Endothelial cell of umbilical vein (primary cell): ENCODE measurements around the gene PDGFA. TPM values are rescaled to one million over a fixed set of nuclear protein-coding genes. Genes with fewer than 3 reads are reported as not detected.

Experiments
- BruUV-seq: library from RNA; stranded (reverse); fragments of 400-500 nt; replicated peaks from 2 replicates; lab custom pipeline; 2021; lab: Mats Ljungman, UMichigan
- CTCF ChIA-PET: fragments of 300-600, 350-600 bp; sonication (Branson Sonifier 250); formaldehyde crosslinking; loops from one replicate; lab custom pipeline; 2021; ENCODE audit warnings: antibody characterized with exemption, inconsistent platforms; lab: Charles Lee
- POLR2A ChIA-PET: fragments of 300-600, 350-600 bp; sonication (Branson Sonifier 250); formaldehyde crosslinking; loops from one replicate; lab custom pipeline; 2021; ENCODE audit warnings: antibody characterized with exemption, inconsistent platforms; lab: Charles Lee
- DNase-seq: peaks from one replicate; pipeline ENCODE4 v3.0.0-alpha.2; 2011; ENCODE audit warnings: low read depth, low spot score
- FAIRE-seq: peaks from 2 replicates; lab custom pipeline; 2011; peaks lifted over from hg19 to GRCh38; lab: Jason Lieb, UNC
- H2AFZ ChIP-seq: 2 replicates; pipeline ENCODE4 v1.6.0; 2012; ENCODE audit warnings: low read depth, low read length, control low read depth, inconsistent platforms
- H3K27ac ChIP-seq: 2 replicates; pipeline ENCODE4 v1.5.1; 2011; ENCODE audit warnings: low read depth, mild to moderate bottlenecking, control low read depth, low read length, moderate library complexity; ENCODE audit not compliant: insufficient read depth
- H3K27me3 ChIP-seq, 2 experiments: 2 replicates each; pipeline versions ENCODE4 v1.6.0 to v1.6.1; 2011; ENCODE audit warnings: low read length in 2 of 2, mixed read lengths in 1 of 2; ENCODE audit not compliant: control insufficient read depth in 2 of 2, insufficient read depth in 2 of 2
- H3K36me3 ChIP-seq, 2 experiments: 2 replicates in 1 of 2; 3 replicates in 1 of 2; pipeline ENCODE4 v1.5.1; 2011; ENCODE audit warnings: low read length in 2 of 2, mild to moderate bottlenecking in 1 of 2, moderate library complexity in 1 of 2; ENCODE audit not compliant: control insufficient read depth in 2 of 2, insufficient read depth in 2 of 2; ENCODE audit errors: extremely low read depth in 1 of 2
- H3K4me1 ChIP-seq: 3 replicates; pipeline ENCODE4 v1.5.1; 2011; ENCODE audit warnings: mild to moderate bottlenecking, low read length; ENCODE audit not compliant: control insufficient read depth, insufficient read depth; ENCODE audit errors: extremely low read depth
- H3K4me2 ChIP-seq: 2 replicates; pipeline ENCODE4 v1.6.1; 2011; ENCODE audit warnings: low read length, control low read depth, mixed read lengths; ENCODE audit not compliant: insufficient read depth
- H3K4me3 ChIP-seq, 3 experiments: fragments of 200-600 bp in 1 of 3; sonication (generic), shearing (Covaris generic) in 1 of 3; replicated peaks in 1 of 3; 2 replicates each; pipeline ENCODE4 v1.5.1; 2011 to 2016; ENCODE audit warnings: control low read depth in 3 of 3, low read length in 3 of 3, mild to moderate bottlenecking in 2 of 3, inconsistent platforms in 1 of 3, low read depth in 1 of 3, moderate library complexity in 1 of 3; ENCODE audit not compliant: insufficient read depth in 1 of 3
- H3K79me2 ChIP-seq: 2 replicates; pipeline ENCODE4 v1.6.0; 2012; ENCODE audit warnings: low read length, inconsistent platforms; ENCODE audit not compliant: control insufficient read depth, insufficient read depth
- H3K9ac ChIP-seq: replicated peaks from 2 replicates; pipeline ENCODE3; 2011; ENCODE audit warnings: low read length, control low read depth; ENCODE audit not compliant: insufficient read depth; ENCODE audit errors: extremely low read depth
- H3K9me1 ChIP-seq: replicated peaks from 3 replicates; pipeline ENCODE4 v1.6.0; 2011; ENCODE audit warnings: mild to moderate bottlenecking, low read length; ENCODE audit not compliant: control insufficient read depth, insufficient read depth; ENCODE audit errors: extremely low read depth
- H3K9me3 ChIP-seq: replicated peaks from 2 replicates; pipeline ENCODE4 v1.5.1; 2012; ENCODE audit warnings: low read length, inconsistent platforms; ENCODE audit not compliant: control insufficient read depth, insufficient read depth
- H4K20me1 ChIP-seq: replicated peaks from 2 replicates; pipeline ENCODE3; 2011; ENCODE audit warnings: mild to moderate bottlenecking, low read length; ENCODE audit not compliant: control insufficient read depth, insufficient read depth; ENCODE audit errors: extremely low read depth
- CTCF ChIP-seq, 2 donors: IDR thresholded peaks; 1 replicate in 1 of 2; 2 replicates in 1 of 2; pipeline ENCODE4 v1.5.1; 2011; ENCODE audit warnings: low read length in 2 of 2, mild to moderate bottlenecking in 2 of 2, moderate library complexity in 2 of 2, control low read depth in 1 of 2, inconsistent platforms in 1 of 2, low read depth in 1 of 2; ENCODE audit not compliant: insufficient read depth in 1 of 2; ENCODE audit errors: extremely low read depth in 1 of 2
- EZH2 ChIP-seq: IDR thresholded peaks from 2 replicates; pipeline ENCODE4 v1.6.1; 2012; ENCODE audit warnings: borderline replicate concordance, low read depth, mild to moderate bottlenecking, moderate library complexity, low read length, inconsistent platforms; ENCODE audit not compliant: severe bottlenecking
- FOS ChIP-seq: IDR thresholded peaks from 2 replicates; pipeline ENCODE4 v1.6.1; 2011; ENCODE audit warnings: mild to moderate bottlenecking, low read length, moderate library complexity, borderline replicate concordance; ENCODE audit not compliant: insufficient read depth
- GATA2 ChIP-seq: IDR thresholded peaks from 2 replicates; pipeline ENCODE4 v1.7.0; 2011; ENCODE audit warnings: low read depth, mild to moderate bottlenecking, moderate library complexity, mixed read lengths, low read length; ENCODE audit not compliant: insufficient read length, insufficient read depth
- JUN ChIP-seq: IDR thresholded peaks from 2 replicates; pipeline ENCODE4 v1.6.1; 2011; ENCODE audit warnings: borderline replicate concordance, low read depth; ENCODE audit not compliant: insufficient read length, insufficient read depth
- MAX ChIP-seq: IDR thresholded peaks from 2 replicates; pipeline ENCODE4 v1.6.1; 2011; ENCODE audit not compliant: insufficient read depth, insufficient read length
- MYC ChIP-seq: IDR thresholded peaks from one replicate; pipeline ENCODE4 v1.6.1; 2011; ENCODE audit warnings: mild to moderate bottlenecking, low read depth, low read length
- POLR2A ChIP-seq: IDR thresholded peaks from 2 replicates; pipeline ENCODE4 v1.6.1; 2012; ENCODE audit warnings: low read depth, mild to moderate bottlenecking, control low read depth, low read length
- POLR2AphosphoS5 ChIP-seq: IDR thresholded peaks from 2 replicates; pipeline ENCODE4 v1.6.1; 2012; ENCODE audit warnings: low read depth, mild to moderate bottlenecking, control low read depth, low read length, moderate library complexity; ENCODE audit not compliant: insufficient read depth
- dilution Hi-C: fragments of 300-500 bp; cut with MboI; formaldehyde crosslinking; loops from one replicate; pipeline ENCODE4 v1.15.0; 2019; ENCODE audit warnings: low sequenced_read_pairs; ENCODE audit not compliant: extremely low pct_ligation_motif_present
- intact Hi-C: fragments of 100-400 bp; cut with micrococcal nuclease; formaldehyde crosslinking; loops from one replicate; pipeline ENCODE4 v1.10.0; 2022
- polyA plus RNA-seq, 4 experiments: library from polyadenylated mRNA; depleted of rRNA in 3 of 4; stranded (reverse) in 3 of 4; unstranded in 1 of 4; fragments of >200 nt; gene quantifications; 2 replicates each; pipeline versions ENCODE4 v1.2.1 to v1.2.3, GENCODE V29; 2011 to 2012; ENCODE audit warnings: missing spikeins in 1 of 4
- total RNA-seq: library from RNA; stranded (reverse); gene quantifications from 2 replicates; pipeline ENCODE4 v1.2.3, GENCODE V29; 2021

Gene PDGFA
- total and polyA plus RNA-seq, 2 donors (not counting 3 experiments of a cell fraction or from before 2014, with no cell fraction given) = 17.4 to 62.4 TPM

GRCh38 chr7:451255-452225, 68.1 kb downstream of the PDGFA start:
- no peaks in the 10 kb centered on the region for H3K9me1 ChIP-seq
- DNase-seq (no peak), FAIRE-seq (no peak)
- no peak overlapping the region for H3K9ac ChIP-seq
- H2AFZ ChIP-seq = no peak overlapping the region
- peaks cover 2 to 6% of the 10 kb centered on the region in 2 experiments for H3K27me3 ChIP-seq
- peaks cover 6% of the 10 kb centered on the region for H3K4me1 ChIP-seq
- no peaks in the 10 kb centered on the region for H3K36me3 ChIP-seq
- CTCF ChIA-PET = interaction anchor here (0.6 to 1.0 kb wide), 2 partner anchors 9 to 35 kb away, joined by 3 read pairs; no protein-coding TSS in a partner anchor
- intact Hi-C loops (no loop called here), dilution Hi-C loops (no loop called here)
- H3K79me2 ChIP-seq = no peaks in the 10 kb centered on the region
- H3K27ac ChIP-seq = no peak overlapping the region
- TF ChIP-seq POLR2A (no peak), EZH2 (no peak), POLR2AphosphoS5 (no peak)
- BruUV-seq = no TSS peak
- H3K9me3 ChIP-seq = no peaks in the 10 kb centered on the region
- POLR2A ChIA-PET = no interaction called here
- no peak overlapping the region for H3K4me2 ChIP-seq
- H4K20me1 ChIP-seq = no peaks in the 10 kb centered on the region
- H3K4me3 ChIP-seq = no peak overlapping the region

- FAIRE-seq (no peak), DNase-seq (no peak)
- peaks cover 2 to 6% of the 10 kb centered on the region in 2 experiments for H3K27me3 ChIP-seq
- H4K20me1 ChIP-seq = no peaks in the 10 kb centered on the region
- no peak overlapping the region for H3K9ac ChIP-seq
- H3K4me2 ChIP-seq = no peak overlapping the region
- no peak overlapping the region for H3K27ac ChIP-seq
- H3K9me1 ChIP-seq = no peaks in the 10 kb centered on the region
- ChIA-PET CTCF (interaction anchor here (0.6 to 0.8 kb wide), 2 partner anchors 34 to 40 kb away, joined by 3 read pairs; no protein-coding TSS in a partner anchor), POLR2A (no interaction called here)
- H3K79me2 ChIP-seq = no peaks in the 10 kb centered on the region
- dilution Hi-C loops = no loop called here
- H2AFZ ChIP-seq = no peak overlapping the region
- BruUV-seq = no TSS peak
- H3K36me3 ChIP-seq = no peaks in the 10 kb centered on the region
- intact Hi-C loops = no loop called here
- H3K9me3 ChIP-seq = no peaks in the 10 kb centered on the region
- no peak overlapping the region for H3K4me3 ChIP-seq
- peaks cover 6% of the 10 kb centered on the region for H3K4me1 ChIP-seq
- no peak for TF ChIP-seq JUN
- no peak for TF ChIP-seq POLR2A
- no peak for TF ChIP-seq MAX
- no peak for TF ChIP-seq FOS
- TF ChIP-seq CTCF (IDR thresholded peaks at IDR 0.05; ENCODE audit: extremely low read depth in 1 of 2, insufficient read depth in 1 of 2, low read depth in 1 of 2, low read length in 2 of 2) = no peak
- TF ChIP-seq EZH2 = no peak
- no peak for TF ChIP-seq POLR2AphosphoS5
- no peak for TF ChIP-seq GATA2
- TF ChIP-seq MYC = no peak
These were observed 68.9 kb downstream of the PDGFA start for GRCh38 chr7:450741-451140.
